Renal cortical epithelial cell (primary cell): ENCODE measurements around the gene ROM1. TPM values are rescaled to one million over a fixed set of nuclear protein-coding genes. Genes with fewer than 3 reads are reported as not detected.
"Not testable (repeated sequence)": the region's sequence is repeated elsewhere in the genome, so short reads cannot be mapped to it uniquely, and the experiment has no call there.

Experiments used
- DNase-seq: peaks from one replicate; pipeline ENCODE4 v3.0.0-alpha.2; 2011; ENCODE audit warnings: low read depth
- total RNA-seq: library from RNA; depleted of rRNA; stranded (reverse); fragments of >200 nt; gene quantifications from 2 replicates; pipeline ENCODE4 v1.2.3, GENCODE V29; 2014

The ROM1 gene
- total RNA-seq, 1 donor from 2014 or later: 2.5 TPM

GRCh38 chr11:62610403-62610802, 2.7 kb upstream of the ROM1 start:
- DNase-seq: no peak

GRCh38 chr11:62610814-62611704, 2.0 kb upstream of the ROM1 start:
- DNase-seq: no peak

GRCh38 chr11:62611705-62612365, 1.2 kb upstream of the ROM1 start:
- DNase-seq: peak; percentile 36

- DNase-seq: no peak
These were observed 278 bp downstream of the ROM1 start for GRCh38 chr11:62613291-62613778.

- DNase-seq: peak; percentile 53
These were observed 1.2 kb downstream of the ROM1 start for GRCh38 chr11:62614275-62614674.

GRCh38 chr11:62615521-62615920, 2.5 kb downstream of the ROM1 start:
- no peak for DNase-seq

GRCh38 chr11:62616957-62617356, 3.9 kb downstream of the ROM1 start:
- not testable (repeated sequence) for DNase-seq

GRCh38 chr11:62621027-62621566, 8.0 kb downstream of the ROM1 start:
- no peak for DNase-seq

- peak; percentile 96 for DNase-seq
These were observed 8.8 kb downstream of the ROM1 start, which contains the start of gene B3GAT3 for GRCh38 chr11:62621567-62622470. Gene B3GAT3 (minus strand): TSS chr11:62621986. CDS start chr11:62621947, 39 bp downstream.

- no peak for DNase-seq
These were observed 9.5 kb downstream of the ROM1 start for GRCh38 chr11:62622476-62623089.

GRCh38 chr11:62627713-62628112, 14.7 kb downstream of the ROM1 start:
- no peak for DNase-seq

GRCh38 chr11:62632492-62632891, 19.4 kb downstream of the ROM1 start:
- DNase-seq: no peak

- no peak for DNase-seq
These were observed 31.2 kb downstream of the ROM1 start for GRCh38 chr11:62644220-62644619.

GRCh38 chr11:62645671-62645945, 32.6 kb downstream of the ROM1 start:
- DNase-seq: no peak

- DNase-seq: peak; percentile 88
These were observed 33.1 kb downstream of the ROM1 start, which contains the start of gene GANAB for GRCh38 chr11:62645946-62646824. Gene GANAB (minus strand): TSS chr11:62646613. CDS start chr11:62646599, 14 bp downstream.

- DNase-seq: no peak
These were observed 34.0 kb downstream of the ROM1 start for GRCh38 chr11:62646825-62647608.

- DNase-seq: no peak
These were observed 34.5 kb downstream of the ROM1 start for GRCh38 chr11:62647609-62648005.

GRCh38 chr11:62648185-62648966, 35.3 kb downstream of the ROM1 start:
- no peak for DNase-seq
